Astrocyte (in vitro differentiated cells and primary cell): ENCODE data around the gene COL23A1. TPM values are rescaled to one million over a fixed set of nuclear protein-coding genes. Genes with fewer than 3 reads are reported as not detected.

Experiments used
- DNase-seq: peaks from one replicate; pipeline ENCODE4 v3.0.0-alpha.2; 2010; ENCODE audit warnings: low read depth
- FAIRE-seq: peaks from 2 replicates; lab custom pipeline; 2011; peaks lifted over from hg19 to GRCh38; lab: Jason Lieb, UNC
- H2AFZ ChIP-seq: 2 replicates; pipeline ENCODE4 v1.6.0; 2012; ENCODE audit warnings: low read depth, low read length, inconsistent platforms
- H3K27ac ChIP-seq: 2 replicates; pipeline ENCODE4 v1.5.1; 2011; ENCODE audit warnings: low read depth, low read length, inconsistent platforms
- H3K27me3 ChIP-seq: 2 replicates; pipeline ENCODE4 v1.6.0; 2011; ENCODE audit warnings: low read length, inconsistent platforms; ENCODE audit not compliant: insufficient read depth
- H3K36me3 ChIP-seq: 2 replicates; pipeline ENCODE4 v1.5.1; 2011; ENCODE audit warnings: low read length, inconsistent platforms; ENCODE audit not compliant: insufficient read depth
- H3K4me1 ChIP-seq: 2 replicates; pipeline ENCODE4 v1.5.1; 2011; ENCODE audit warnings: low read length, inconsistent platforms; ENCODE audit not compliant: insufficient read depth
- H3K4me2 ChIP-seq: 2 replicates; pipeline ENCODE4 v1.6.0; 2012; ENCODE audit warnings: low read length, inconsistent platforms
- H3K4me3 ChIP-seq: 2 replicates; pipeline ENCODE4 v1.5.1; 2011; ENCODE audit warnings: low read depth, mild to moderate bottlenecking, low read length, inconsistent platforms; ENCODE audit not compliant: insufficient read depth
- H3K79me2 ChIP-seq: 2 replicates; pipeline ENCODE4 v1.6.0; 2012; ENCODE audit warnings: mild to moderate bottlenecking, low read length, inconsistent platforms; ENCODE audit not compliant: insufficient read depth
- H3K9ac ChIP-seq: 2 replicates; pipeline ENCODE4 v1.6.0; 2012; ENCODE audit warnings: mild to moderate bottlenecking, low read length, inconsistent platforms
- H3K9me3 ChIP-seq: 2 replicates; pipeline ENCODE4 v1.5.1; 2012; ENCODE audit warnings: low read depth, mild to moderate bottlenecking, low read length, inconsistent platforms; ENCODE audit not compliant: insufficient read depth
- H4K20me1 ChIP-seq: 2 replicates; pipeline ENCODE4 v1.6.0; 2012; ENCODE audit warnings: low read length, inconsistent platforms; ENCODE audit not compliant: insufficient read depth
- H3K27ac Mint-ChIP-seq: one replicate; pipeline ENCODE4 v1.8.0; 2021; ENCODE audit warnings: mild to moderate bottlenecking, mixed read lengths; ENCODE audit not compliant: unreplicated experiment
- H3K27me3 Mint-ChIP-seq: one replicate; pipeline ENCODE4 v1.8.0; 2021; ENCODE audit warnings: low read depth, mixed read lengths; ENCODE audit not compliant: unreplicated experiment
- H3K36me3 Mint-ChIP-seq: one replicate; pipeline ENCODE4 v1.8.0; 2021; ENCODE audit warnings: low read depth, mixed read lengths; ENCODE audit not compliant: unreplicated experiment
- H3K4me1 Mint-ChIP-seq: one replicate; pipeline ENCODE4 v1.8.0; 2021; ENCODE audit warnings: low read depth, mixed read lengths; ENCODE audit not compliant: unreplicated experiment
- H3K4me3 Mint-ChIP-seq: one replicate; pipeline ENCODE4 v1.8.0; 2021; ENCODE audit warnings: mild to moderate bottlenecking, moderate library complexity, mixed read lengths; ENCODE audit not compliant: unreplicated experiment
- H3K9me3 Mint-ChIP-seq: one replicate; pipeline ENCODE4 v1.8.0; 2021; ENCODE audit warnings: mild to moderate bottlenecking, mixed read lengths; ENCODE audit not compliant: unreplicated experiment
- EZH2 ChIP-seq: IDR thresholded peaks from 2 replicates; pipeline ENCODE4 v1.6.1; 2012; ENCODE audit warnings: mild to moderate bottlenecking, low read length, inconsistent platforms; ENCODE audit not compliant: insufficient read depth
- total RNA-seq: library from RNA; stranded (reverse); gene quantifications from 2 replicates; pipeline ENCODE4 v1.2.1, GENCODE V29; 2021
- TF ChIP-seq, protein P1 (sequence below): IDR thresholded peaks from 2 replicates; pipeline ENCODE4 v1.5.1; 2011; ENCODE audit warnings: low read depth, mild to moderate bottlenecking, inconsistent platforms, low read length, moderate library complexity; ENCODE audit not compliant: insufficient read depth

Gene COL23A1
- total RNA-seq, 1 donor from 2014 or later: 0.16 TPM

DNA sequence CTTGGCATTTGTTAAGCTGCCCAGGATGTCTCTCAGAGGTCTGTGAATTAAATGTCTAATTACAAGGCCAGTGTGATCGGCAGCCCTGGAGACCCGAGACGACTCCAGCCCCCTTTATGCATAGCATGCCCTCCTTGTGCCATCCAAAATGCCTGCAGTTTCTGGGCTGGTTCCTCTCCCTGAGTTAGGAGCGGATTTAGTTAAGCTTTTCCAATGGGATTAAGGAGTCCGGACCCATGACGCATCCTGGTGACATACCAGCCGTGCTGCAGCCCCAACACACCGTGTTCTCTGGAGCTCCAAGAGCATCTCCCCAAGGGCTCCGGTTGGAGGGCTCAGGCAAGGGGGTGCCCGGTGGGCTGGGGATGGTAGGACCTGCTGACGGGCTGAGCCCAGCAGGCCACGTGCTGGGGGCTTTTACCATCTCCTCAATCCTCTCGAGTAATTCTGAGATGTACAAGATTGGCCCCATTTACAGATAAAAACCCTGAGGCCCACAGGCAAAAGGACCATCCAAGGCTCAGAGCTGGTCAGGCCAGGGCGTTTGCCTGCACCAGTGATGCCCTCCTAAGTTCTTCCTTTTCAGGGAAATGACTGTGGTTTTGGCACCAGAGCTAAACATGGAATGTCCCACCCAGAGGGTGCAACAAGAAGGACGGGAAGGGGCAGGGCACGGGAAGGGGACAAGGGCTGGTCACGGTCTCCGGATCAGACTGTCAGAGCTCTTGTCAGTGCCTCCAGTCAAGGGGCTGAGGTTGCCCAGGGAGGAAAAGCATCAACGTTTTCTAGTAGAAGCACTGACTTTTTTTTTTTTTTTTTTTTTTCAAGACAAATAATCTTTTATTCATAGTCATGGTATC is 275.0 kb downstream of the COL23A1 start:
- H3K9ac ChIP-seq: no peak overlapping the region
- peaks cover 28% of the 10 kb centered on the region for H3K27me3 Mint-ChIP-seq
- H3K27me3 ChIP-seq: no peaks in the 10 kb centered on the region
- FAIRE-seq: no peak
- peaks cover 2% of the 10 kb centered on the region for H3K9me3 ChIP-seq
- H3K9me3 Mint-ChIP-seq: peaks cover 8% of the 10 kb centered on the region
- TF ChIP-seq, protein P1, sequence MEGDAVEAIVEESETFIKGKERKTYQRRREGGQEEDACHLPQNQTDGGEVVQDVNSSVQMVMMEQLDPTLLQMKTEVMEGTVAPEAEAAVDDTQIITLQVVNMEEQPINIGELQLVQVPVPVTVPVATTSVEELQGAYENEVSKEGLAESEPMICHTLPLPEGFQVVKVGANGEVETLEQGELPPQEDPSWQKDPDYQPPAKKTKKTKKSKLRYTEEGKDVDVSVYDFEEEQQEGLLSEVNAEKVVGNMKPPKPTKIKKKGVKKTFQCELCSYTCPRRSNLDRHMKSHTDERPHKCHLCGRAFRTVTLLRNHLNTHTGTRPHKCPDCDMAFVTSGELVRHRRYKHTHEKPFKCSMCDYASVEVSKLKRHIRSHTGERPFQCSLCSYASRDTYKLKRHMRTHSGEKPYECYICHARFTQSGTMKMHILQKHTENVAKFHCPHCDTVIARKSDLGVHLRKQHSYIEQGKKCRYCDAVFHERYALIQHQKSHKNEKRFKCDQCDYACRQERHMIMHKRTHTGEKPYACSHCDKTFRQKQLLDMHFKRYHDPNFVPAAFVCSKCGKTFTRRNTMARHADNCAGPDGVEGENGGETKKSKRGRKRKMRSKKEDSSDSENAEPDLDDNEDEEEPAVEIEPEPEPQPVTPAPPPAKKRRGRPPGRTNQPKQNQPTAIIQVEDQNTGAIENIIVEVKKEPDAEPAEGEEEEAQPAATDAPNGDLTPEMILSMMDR: no peak
- TF ChIP-seq EZH2: no peak
- no peak overlapping the region for H3K4me3 Mint-ChIP-seq
- H3K4me2 ChIP-seq: no peak overlapping the region
- H3K27ac Mint-ChIP-seq: no peak overlapping the region
- DNase-seq: no peak
- no peaks in the 10 kb centered on the region for H4K20me1 ChIP-seq
- H3K4me3 ChIP-seq: no peak overlapping the region
- H3K36me3 Mint-ChIP-seq: no peaks in the 10 kb centered on the region
- H2AFZ ChIP-seq: no peak overlapping the region
- H3K36me3 ChIP-seq: no peaks in the 10 kb centered on the region
- no peak overlapping the region for H3K27ac ChIP-seq
- H3K4me1 ChIP-seq: no peaks in the 10 kb centered on the region
- H3K79me2 ChIP-seq: no peaks in the 10 kb centered on the region
- no peaks in the 10 kb centered on the region for H3K4me1 Mint-ChIP-seq

DNA sequence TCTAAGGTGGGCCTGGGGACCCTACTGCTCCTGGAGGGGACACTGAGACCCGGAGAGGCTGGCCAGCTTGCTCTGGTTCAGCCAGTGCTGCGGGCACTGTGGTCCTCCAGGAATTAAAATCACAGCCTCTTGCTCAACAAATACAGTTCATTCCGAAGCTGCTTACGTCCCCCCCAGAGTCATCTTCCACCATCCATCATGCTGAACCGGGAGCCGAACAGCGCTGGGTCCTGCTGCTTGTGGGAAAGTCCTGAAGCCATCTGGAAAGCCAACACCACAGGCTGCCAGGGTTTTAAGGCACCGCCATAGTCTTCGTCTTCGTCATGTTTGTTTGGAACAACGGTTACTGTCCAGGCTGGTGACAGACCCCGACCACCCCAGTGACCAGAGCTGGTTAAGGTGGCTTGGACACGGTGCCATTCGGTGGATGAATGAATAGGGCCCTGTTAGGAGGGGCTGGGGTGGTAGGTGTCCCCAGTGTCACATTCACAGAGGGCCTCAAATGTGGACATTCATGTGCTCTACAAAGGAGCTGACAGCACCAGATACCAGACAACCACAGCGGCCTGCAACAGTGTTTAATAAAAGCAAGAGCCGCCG is 276.0 kb downstream of the COL23A1 start:
- peaks cover 2% of the 10 kb centered on the region for H3K9me3 ChIP-seq
- H3K27ac Mint-ChIP-seq: no peak overlapping the region
- no peak for TF ChIP-seq EZH2
- TF ChIP-seq, protein P1: no peak
- H3K36me3 Mint-ChIP-seq: no peaks in the 10 kb centered on the region
- no peaks in the 10 kb centered on the region for H3K27me3 ChIP-seq
- H3K4me1 ChIP-seq: no peaks in the 10 kb centered on the region
- H3K4me3 Mint-ChIP-seq: no peak overlapping the region
- H3K27ac ChIP-seq: no peak overlapping the region
- H3K4me1 Mint-ChIP-seq: no peaks in the 10 kb centered on the region
- H4K20me1 ChIP-seq: no peaks in the 10 kb centered on the region
- no peak overlapping the region for H2AFZ ChIP-seq
- H3K36me3 ChIP-seq: no peaks in the 10 kb centered on the region
- peaks cover 30% of the 10 kb centered on the region for H3K27me3 Mint-ChIP-seq
- peaks cover 8% of the 10 kb centered on the region for H3K9me3 Mint-ChIP-seq
- no peaks in the 10 kb centered on the region for H3K79me2 ChIP-seq
- no peak overlapping the region for H3K4me3 ChIP-seq
- H3K9ac ChIP-seq: no peak overlapping the region
- no peak for DNase-seq
- no peak overlapping the region for H3K4me2 ChIP-seq
- FAIRE-seq: no peak
